OCI-LY1 (cell line): ENCODE data around the gene GRIK2.

Source experiments
- H2AFZ ChIP-seq: fragments of 200-600 bp; sonication (generic), shearing (Covaris generic); 2 replicates; pipeline ENCODE4 v1.6.0; 2014; ENCODE audit warnings: antibody characterized with exemption, mild to moderate bottlenecking, low read length
- H3F3A ChIP-seq: fragments of 200-600 bp; sonication (generic), shearing (Covaris generic); 2 replicates; pipeline ENCODE4 v1.6.0; 2014; ENCODE audit warnings: mild to moderate bottlenecking, antibody characterized with exemption, low read length, moderate library complexity; ENCODE audit not compliant: insufficient read depth
- H3K27ac ChIP-seq: fragments of 200-600 bp; sonication (generic); 2 replicates; pipeline ENCODE4 v1.5.1; 2014; ENCODE audit warnings: low read length, mixed run types, mild to moderate bottlenecking, low read depth; ENCODE audit not compliant: poor library complexity, severe bottlenecking
- H3K27me3 ChIP-seq: fragments of 200-600 bp; sonication (generic); 2 replicates; pipeline ENCODE4 v1.6.0; 2014; ENCODE audit warnings: antibody characterized with exemption, mild to moderate bottlenecking, low read length, moderate library complexity; ENCODE audit not compliant: insufficient read depth
- H3K36me3 ChIP-seq: fragments of 200-600 bp; sonication (generic); 2 replicates; pipeline ENCODE4 v1.6.1; 2014; ENCODE audit warnings: mild to moderate bottlenecking, antibody characterized with exemption, low read length, moderate library complexity, mixed read lengths; ENCODE audit not compliant: insufficient read depth
- H3K4me1 ChIP-seq: fragments of 200-600 bp; sonication (generic); 2 replicates; pipeline ENCODE4 v1.5.1; 2014; ENCODE audit warnings: mild to moderate bottlenecking, low read length, moderate library complexity; ENCODE audit not compliant: insufficient read depth, severe bottlenecking
- H3K4me2 ChIP-seq: fragments of 200-600 bp; sonication (generic), shearing (Covaris generic); 2 replicates; pipeline ENCODE4 v1.6.1; 2014; ENCODE audit warnings: low read length
- H3K4me3 ChIP-seq: fragments of 200-600 bp; sonication (generic); 2 replicates; pipeline ENCODE4 v1.5.1; 2014; ENCODE audit warnings: low read length, low read depth, mild to moderate bottlenecking, mixed read lengths; ENCODE audit not compliant: poor library complexity, severe bottlenecking
- H3K79me2 ChIP-seq: fragments of 200-600 bp; shearing (Covaris generic); 2 replicates; pipeline ENCODE4 v1.6.1; 2016; ENCODE audit warnings: mixed run types, low read length, mixed read lengths; ENCODE audit not compliant: insufficient read depth
- H3K9ac ChIP-seq: fragments of 200-600 bp; sonication (generic), shearing (Covaris generic); 2 replicates; pipeline ENCODE4 v1.6.1; 2014; ENCODE audit warnings: mild to moderate bottlenecking, low read length, mixed read lengths
- H3K9me2 ChIP-seq: fragments of 200-600 bp; sonication (generic), shearing (Covaris generic); 2 replicates; pipeline ENCODE4 v1.6.1; 2014; ENCODE audit warnings: low read depth, mild to moderate bottlenecking, low read length, mixed read lengths
- H3K9me3 ChIP-seq: fragments of 200-600 bp; shearing (Covaris generic); 2 replicates; pipeline ENCODE4 v1.6.1; 2014; ENCODE audit warnings: low read length, mixed read lengths
- H4K20me1 ChIP-seq: fragments of 200-600 bp; sonication (generic), shearing (Covaris generic); 2 replicates; pipeline ENCODE4 v1.6.0; 2016; ENCODE audit warnings: mild to moderate bottlenecking, low read length; ENCODE audit not compliant: insufficient read depth
- CTCF ChIP-seq: fragments of 200-600 bp; sonication (generic), shearing (Covaris generic); IDR thresholded peaks from 2 replicates; pipeline ENCODE4 v1.5.1; 2017; ENCODE audit warnings: mild to moderate bottlenecking, antibody characterized with exemption, low read length, moderate library complexity, mixed read lengths
- EZH2 ChIP-seq: fragments of 200-600 bp; sonication (generic), shearing (Covaris generic); IDR thresholded peaks from 2 replicates; pipeline ENCODE4 v1.8.0; 2017; ENCODE audit warnings: borderline replicate concordance, mixed run types, mild to moderate bottlenecking, antibody characterized with exemption, low read length, moderate library complexity, mixed read lengths

GRIK2 gene

GRCh38 chr6:101730954-101731353 is 337.4 kb downstream of the GRIK2 start:
- no peak overlapping the region for H2AFZ ChIP-seq
- no peak overlapping the region for H3K4me2 ChIP-seq
- H3K4me3 ChIP-seq, result no peak overlapping the region

GRCh38 chr6:101733899-101734298 is 340.4 kb downstream of the GRIK2 start:
- H2AFZ ChIP-seq, result no peak overlapping the region
- no peaks in the 10 kb centered on the region for H3K9me2 ChIP-seq
- no peaks in the 10 kb centered on the region for H3K27me3 ChIP-seq
- H3K27ac ChIP-seq, result no peak overlapping the region
- no peaks in the 10 kb centered on the region for H3F3A ChIP-seq
- H3K36me3 ChIP-seq, result no peaks in the 10 kb centered on the region
- no peaks in the 10 kb centered on the region for H3K9me3 ChIP-seq
- H3K4me2 ChIP-seq, result no peak overlapping the region
- no peaks in the 10 kb centered on the region for H3K4me1 ChIP-seq
- H3K9ac ChIP-seq, result no peak overlapping the region
- no peaks in the 10 kb centered on the region for H4K20me1 ChIP-seq
- no peak overlapping the region for H3K4me3 ChIP-seq
- no peaks in the 10 kb centered on the region for H3K79me2 ChIP-seq
- no peak for TF ChIP-seq CTCF
- TF ChIP-seq EZH2, result no peak

More at GRCh38 chr6:101730954-101731353, 337.4 kb downstream of the GRIK2 start:
- TF ChIP-seq CTCF, result no peak
- TF ChIP-seq EZH2, result no peak
- Histone ChIP-seq H4K20me1 (no peaks in the 10 kb centered on the region), H3K27ac (no peak overlapping the region), H3K36me3 (no peaks in the 10 kb centered on the region), H3K79me2 (no peaks in the 10 kb centered on the region), H3K9me2 (no peaks in the 10 kb centered on the region), H3F3A (no peaks in the 10 kb centered on the region), H3K4me1 (no peaks in the 10 kb centered on the region), H3K9ac (no peak overlapping the region), H3K9me3 (no peaks in the 10 kb centered on the region), H3K27me3 (no peaks in the 10 kb centered on the region)

- H3F3A ChIP-seq, result no peaks in the 10 kb centered on the region
- no peak overlapping the region for H3K4me3 ChIP-seq
- no peaks in the 10 kb centered on the region for H3K79me2 ChIP-seq
- no peak overlapping the region for H2AFZ ChIP-seq
- no peaks in the 10 kb centered on the region for H3K9me2 ChIP-seq
- TF ChIP-seq EZH2 (no peak), CTCF (no peak)
- H3K27me3 ChIP-seq, result no peaks in the 10 kb centered on the region
- H3K9me3 ChIP-seq, result no peaks in the 10 kb centered on the region
- no peak overlapping the region for H3K4me2 ChIP-seq
- no peak overlapping the region for H3K27ac ChIP-seq
- H4K20me1 ChIP-seq, result no peaks in the 10 kb centered on the region
- H3K36me3 ChIP-seq, result no peaks in the 10 kb centered on the region
- H3K4me1 ChIP-seq, result no peaks in the 10 kb centered on the region
- no peak overlapping the region for H3K9ac ChIP-seq
These were observed 345.0 kb downstream of the GRIK2 start for GRCh38 chr6:101738481-101738880.
